Fibroblast of villous mesenchyme (primary cell): Measurements from ENCODE around the gene KIF25. TPM values are rescaled to one million over a fixed set of nuclear protein-coding genes. Genes with fewer than 3 reads are reported as not detected.

Experiments used
- DNase-seq: peaks from one replicate; pipeline ENCODE4 v3.0.0-alpha.2; 2010; ENCODE audit warnings: low read depth
- H3K4me3 ChIP-seq: 2 replicates; pipeline ENCODE4 v1.5.1; 2011; ENCODE audit warnings: low read depth, mild to moderate bottlenecking, low read length
- CTCF ChIP-seq: IDR thresholded peaks from 2 replicates; pipeline ENCODE4 v1.5.1; 2012; ENCODE audit warnings: low read depth, mild to moderate bottlenecking, low read length; ENCODE audit not compliant: insufficient read depth
- total RNA-seq: library from RNA; depleted of rRNA; stranded (reverse); fragments of >200 nt; gene quantifications from 2 replicates; pipeline ENCODE4 v1.2.3, GENCODE V29; 2012

KIF25 gene
- total RNA-seq, 1 donor, result not detected

GRCh38 chr6:168093071-168093505 lies 95.6 kb downstream of the KIF25 start:
- DNase-seq, result no peak
- no peak for TF ChIP-seq CTCF
- H3K4me3 ChIP-seq, result no peak overlapping the region

- no peak for TF ChIP-seq CTCF
- H3K4me3 ChIP-seq, result no peak overlapping the region
- DNase-seq, result no peak
These were observed 96.2 kb downstream of the KIF25 start for GRCh38 chr6:168093634-168094033.

Other genes with a start within 250 kb of the KIF25 start
- gene AFDN, start 170.8 kb upstream of the KIF25 start, total RNA-seq, result 32.2 and 37.1 TPM in 2 replicates
- not detected in 2 replicates for gene FRMD1, start 81.5 kb downstream of the KIF25 start, total RNA-seq